HL-60 (cell line): ENCODE results near the gene P4HA2.

ENCODE experiments used
- DNase-seq, 2 experiments: peaks; one replicate each; pipeline ENCODE4 v3.0.0-alpha.2; 2010 to 2020; ENCODE audit warnings: low read depth in 1 of 2, low spot score in 1 of 2
- H3K27ac ChIP-seq: fragments of 250-450 bp; sonication (Bioruptor Pico); replicated peaks from 2 replicates; pipeline ENCODE4 v1.5.1; 2020; ENCODE audit warnings: mild to moderate bottlenecking, moderate library complexity
- H3K27me3 ChIP-seq: fragments of 250-450 bp; sonication (Bioruptor Pico); 2 replicates; pipeline ENCODE4 v1.5.1; 2021; ENCODE audit warnings: mild to moderate bottlenecking, moderate library complexity; ENCODE audit not compliant: insufficient read depth, poor library complexity, severe bottlenecking
- H3K4me3 ChIP-seq: replicated peaks from 2 replicates; pipeline ENCODE4 v1.5.1; 2011; ENCODE audit warnings: mild to moderate bottlenecking, control low read depth, low read length; ENCODE audit not compliant: insufficient read depth
- CTCF ChIP-seq: IDR thresholded peaks from one replicate; pipeline ENCODE4 v1.5.1; 2011; ENCODE audit warnings: low read length, control low read depth, inconsistent platforms; ENCODE audit not compliant: insufficient read depth
- GABPA ChIP-seq: IDR thresholded peaks from 2 replicates; pipeline ENCODE4 v1.6.1; 2012; ENCODE audit warnings: low read depth
- POLR2AphosphoS5 ChIP-seq: IDR thresholded peaks from 2 replicates; pipeline ENCODE4 v1.6.1; 2012; ENCODE audit warnings: low read depth
- REST ChIP-seq: IDR thresholded peaks from 2 replicates; pipeline ENCODE4 v1.6.1; 2012; ENCODE audit warnings: low read depth; ENCODE audit not compliant: insufficient replicate concordance
- SPI1 ChIP-seq: IDR thresholded peaks from 2 replicates; pipeline ENCODE4 v1.6.1; 2012; ENCODE audit warnings: low read depth, mild to moderate bottlenecking, borderline replicate concordance

Gene P4HA2

GRCh38 chr5:132228241-132229035 lies 785 bp upstream of the P4HA2 start:
- Histone ChIP-seq H3K4me3 (peak overlapping the region; percentile 48), H3K27ac (no peak overlapping the region), H3K27me3 (no peaks in the 10 kb centered on the region)
- DNase-seq = no peak
- TF ChIP-seq CTCF (no peak), GABPA (no peak), SPI1 (no peak), POLR2AphosphoS5 (no peak), REST (no peak)

GRCh38 chr5:132227235-132227484 lies 493 bp downstream of the P4HA2 start:
- TF ChIP-seq GABPA (no peak), CTCF (no peak), REST (no peak), SPI1 (no peak), POLR2AphosphoS5 (no peak)
- Histone ChIP-seq H3K4me3 (peak overlapping the region; percentile 48), H3K27me3 (no peaks in the 10 kb centered on the region), H3K27ac (no peak overlapping the region)
- no peak for DNase-seq

GRCh38 chr5:132226516-132227234 lies 978 bp downstream of the P4HA2 start:
- TF ChIP-seq GABPA (no peak), REST (no peak), CTCF (no peak), POLR2AphosphoS5 (no peak), SPI1 (no peak)
- no peak overlapping the region for H3K4me3 ChIP-seq
- H3K27ac ChIP-seq = no peak overlapping the region
- no peak for DNase-seq
- H3K27me3 ChIP-seq = no peaks in the 10 kb centered on the region
